ENCODE data around the gene TBC1D23. TPM values are rescaled to one million over a fixed set of nuclear protein-coding genes. Genes with fewer than 3 reads are reported as not detected.
A peak's percentile ranks its signal among the peaks of the same experiment; 100 is the strongest.

TBC1D23 gene
- total RNA-seq (2022): 34.5 and 34.8 TPM in 2 replicates
- Bru-seq, nascent RNA: percentile 88 among the genes with signal in this experiment
- percentile 86 among the genes with signal in this experiment for BruChase-seq, experiment 1, labeled RNA remaining after a 6-hour chase
- percentile 88 among the genes with signal in this experiment for BruChase-seq, experiment 2, labeled RNA remaining after a 2-hour chase
- long read RNA-seq, transcript TBC1D23-202 (19 exons, 3,677 nt): major isoform, 117 of 160 reads
- long read RNA-seq, partial matches to known transcripts: 6 of 160 reads
- long read RNA-seq, other reads (novel, unspliced or antisense): 36 of 160 reads

- no TSS peak for BruUV-seq (replicated peaks)
Measured at GRCh38 chr3:100260685-100261484, at the start of gene TBC1D23. TSS of gene TBC1D23 (plus strand) at chr3:100260992. CDS start at chr3:100261019, 27 bp downstream.

GRCh38 chr3:100213891-100214573 is 46.8 kb upstream of the TBC1D23 start:
- CTCF ChIA-PET: interaction anchor here (0.6 kb wide), 1 partner anchor 15 kb away, joined by 3 read pairs; no protein-coding TSS in a partner anchor

More at GRCh38 chr3:100260685-100261484, at the start of gene TBC1D23:
- Mint-ChIP-seq H3K4me3 (ENCODE audit: unreplicated experiment) (peak within 1 kb of the TSS; percentile 78), H3K9me3 (ENCODE audit: unreplicated experiment) (no peaks in the 10 kb centered on the region), H3K27me3 (ENCODE audit: insufficient read depth, unreplicated experiment) (no peaks in the 10 kb centered on the region), H3K4me1 (ENCODE audit: insufficient read depth, unreplicated experiment) (peaks cover 45% of the 10 kb centered on the region), H3K36me3 (ENCODE audit: insufficient read depth, unreplicated experiment) (peaks cover 6% of the 10 kb centered on the region), H3K27ac (ENCODE audit: low read depth, unreplicated experiment) (peak within 1 kb of the TSS; percentile 95)
- ChIA-PET POLR2A (interaction anchor here (0.6 to 2.5 kb wide), 45 partner anchors 9 to 1416 kb away, joined by 3 to 35 read pairs (median 4); partner anchors contain the start of genes CMSS1, LNP1, NIT2 and TOMM70), CTCF (interaction anchor here (0.7 to 3.4 kb wide), 8 partner anchors 8 to 438 kb away, joined by 3 to 18 read pairs (median 4); no protein-coding TSS in a partner anchor)
- no peak for TF ChIP-seq CTCF (IDR thresholded peaks at IDR 0.05; ENCODE audit: unreplicated experiment)
- DNase-seq (ENCODE audit: unreplicated experiment): peak; percentile 99
- intact Hi-C loops (cut with micrococcal nuclease): no loop called here

GRCh38 chr3:100214574-100214964 is 46.2 kb upstream of the TBC1D23 start:
- POLR2A ChIA-PET: no interaction called here
- DNase-seq (ENCODE audit: unreplicated experiment): no peak
- peaks cover 8% of the 10 kb centered on the region for H3K27me3 Mint-ChIP-seq (ENCODE audit: insufficient read depth, unreplicated experiment)
- H3K36me3 Mint-ChIP-seq (ENCODE audit: insufficient read depth, unreplicated experiment): no peaks in the 10 kb centered on the region
- CTCF ChIA-PET: interaction anchor here (0.6 kb wide), 2 partner anchors 14 to 703 kb away, joined by 3 read pairs; no protein-coding TSS in a partner anchor
- H3K27ac Mint-ChIP-seq (ENCODE audit: low read depth, unreplicated experiment): no peak overlapping the region
- H3K4me1 Mint-ChIP-seq (ENCODE audit: insufficient read depth, unreplicated experiment): no peaks in the 10 kb centered on the region
- intact Hi-C loops (cut with micrococcal nuclease): no loop called here
- H3K9me3 Mint-ChIP-seq (ENCODE audit: unreplicated experiment): peaks cover 11% of the 10 kb centered on the region
- H3K4me3 Mint-ChIP-seq (ENCODE audit: unreplicated experiment): no peak overlapping the region
- no TSS peak for BruUV-seq (replicated peaks)
- no peak for TF ChIP-seq CTCF (IDR thresholded peaks at IDR 0.05; ENCODE audit: unreplicated experiment)

More at GRCh38 chr3:100213891-100214573, 46.8 kb upstream of the TBC1D23 start:
- H3K27me3 Mint-ChIP-seq (ENCODE audit: insufficient read depth, unreplicated experiment): peaks cover 8% of the 10 kb centered on the region
- no peaks in the 10 kb centered on the region for H3K36me3 Mint-ChIP-seq (ENCODE audit: insufficient read depth, unreplicated experiment)
- no peak overlapping the region for H3K27ac Mint-ChIP-seq (ENCODE audit: low read depth, unreplicated experiment)
- H3K9me3 Mint-ChIP-seq (ENCODE audit: unreplicated experiment): peaks cover 8% of the 10 kb centered on the region
- no TSS peak for BruUV-seq (replicated peaks)
- H3K4me3 Mint-ChIP-seq (ENCODE audit: unreplicated experiment): no peak overlapping the region
- H3K4me1 Mint-ChIP-seq (ENCODE audit: insufficient read depth, unreplicated experiment): no peaks in the 10 kb centered on the region
- intact Hi-C loops (cut with micrococcal nuclease): no loop called here
- POLR2A ChIA-PET: no interaction called here
- peak; percentile 8 for DNase-seq (ENCODE audit: unreplicated experiment)
- TF ChIP-seq CTCF (IDR thresholded peaks at IDR 0.05; ENCODE audit: unreplicated experiment): no peak

Data from MCF 10A (cell line).